Prostate gland (tissue), 2 donors: Measurements from ENCODE around the gene TEC.

Experiments used
- POLR2A ChIP-seq: fragments of 450-650 bp; IDR thresholded peaks from one replicate; pipeline ENCODE4 v1.6.1; 2016; ENCODE audit warnings: antibody characterized with exemption, mild to moderate bottlenecking
- TF ChIP-seq, protein P1 (sequence below), 4 experiments: fragments of 200-600 bp in 2 of 4; fragments of 450-650 bp in 2 of 4; sonication (generic) in 2 of 4; IDR thresholded peaks; 1 replicate in 3 of 4; 2 replicates in 1 of 4; pipeline ENCODE4 v1.5.1; 2016 to 2019; ENCODE audit warnings: antibody characterized with exemption in 4 of 4, mild to moderate bottlenecking in 2 of 4, moderate library complexity in 2 of 4

DNA sequence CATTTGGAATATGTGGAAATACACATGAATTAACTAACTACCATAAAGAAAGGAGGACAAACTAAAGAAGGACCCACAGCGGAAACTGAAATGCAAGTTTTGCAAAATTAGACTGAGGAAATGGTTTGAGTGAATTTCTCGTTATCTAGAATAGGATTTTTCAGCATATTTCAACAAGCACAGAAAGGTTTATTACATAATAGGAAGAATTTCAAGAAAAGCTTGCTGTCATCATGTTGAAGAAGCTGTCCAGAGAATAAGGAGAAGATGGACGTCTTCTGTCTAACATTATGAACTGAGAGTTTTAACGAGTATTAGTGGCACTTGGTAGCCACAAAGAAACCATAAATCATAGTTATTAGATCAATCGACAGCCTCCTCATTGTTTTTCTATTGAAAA is 45.0 kb downstream of the TEC start:
- TF ChIP-seq, protein P1, sequence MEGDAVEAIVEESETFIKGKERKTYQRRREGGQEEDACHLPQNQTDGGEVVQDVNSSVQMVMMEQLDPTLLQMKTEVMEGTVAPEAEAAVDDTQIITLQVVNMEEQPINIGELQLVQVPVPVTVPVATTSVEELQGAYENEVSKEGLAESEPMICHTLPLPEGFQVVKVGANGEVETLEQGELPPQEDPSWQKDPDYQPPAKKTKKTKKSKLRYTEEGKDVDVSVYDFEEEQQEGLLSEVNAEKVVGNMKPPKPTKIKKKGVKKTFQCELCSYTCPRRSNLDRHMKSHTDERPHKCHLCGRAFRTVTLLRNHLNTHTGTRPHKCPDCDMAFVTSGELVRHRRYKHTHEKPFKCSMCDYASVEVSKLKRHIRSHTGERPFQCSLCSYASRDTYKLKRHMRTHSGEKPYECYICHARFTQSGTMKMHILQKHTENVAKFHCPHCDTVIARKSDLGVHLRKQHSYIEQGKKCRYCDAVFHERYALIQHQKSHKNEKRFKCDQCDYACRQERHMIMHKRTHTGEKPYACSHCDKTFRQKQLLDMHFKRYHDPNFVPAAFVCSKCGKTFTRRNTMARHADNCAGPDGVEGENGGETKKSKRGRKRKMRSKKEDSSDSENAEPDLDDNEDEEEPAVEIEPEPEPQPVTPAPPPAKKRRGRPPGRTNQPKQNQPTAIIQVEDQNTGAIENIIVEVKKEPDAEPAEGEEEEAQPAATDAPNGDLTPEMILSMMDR (IDR thresholded peaks at IDR 0.05) = no peak
- TF ChIP-seq POLR2A = no peak
